HFF-Myc (cell line): ENCODE results near the gene RUBCN.
"Not testable (repeated sequence)": the region's sequence is repeated elsewhere in the genome, so short reads cannot be mapped to it uniquely, and the experiment has no call there.

Experiments used
- DNase-seq: peaks from one replicate; pipeline ENCODE4 v3.0.0-alpha.2; 2011; ENCODE audit warnings: low read depth; ENCODE audit errors: extremely low read depth
- H3K4me3 ChIP-seq: replicated peaks from 2 replicates; pipeline ENCODE4 v1.5.1; 2011; ENCODE audit warnings: low read depth, mild to moderate bottlenecking, control low read depth, low read length
- TF ChIP-seq, protein P1 (sequence below): IDR thresholded peaks from 2 replicates; pipeline ENCODE4 v1.5.1; 2012; ENCODE audit warnings: mild to moderate bottlenecking, low read depth, low read length, control low read depth; ENCODE audit errors: missing control alignments

RUBCN gene

DNA sequence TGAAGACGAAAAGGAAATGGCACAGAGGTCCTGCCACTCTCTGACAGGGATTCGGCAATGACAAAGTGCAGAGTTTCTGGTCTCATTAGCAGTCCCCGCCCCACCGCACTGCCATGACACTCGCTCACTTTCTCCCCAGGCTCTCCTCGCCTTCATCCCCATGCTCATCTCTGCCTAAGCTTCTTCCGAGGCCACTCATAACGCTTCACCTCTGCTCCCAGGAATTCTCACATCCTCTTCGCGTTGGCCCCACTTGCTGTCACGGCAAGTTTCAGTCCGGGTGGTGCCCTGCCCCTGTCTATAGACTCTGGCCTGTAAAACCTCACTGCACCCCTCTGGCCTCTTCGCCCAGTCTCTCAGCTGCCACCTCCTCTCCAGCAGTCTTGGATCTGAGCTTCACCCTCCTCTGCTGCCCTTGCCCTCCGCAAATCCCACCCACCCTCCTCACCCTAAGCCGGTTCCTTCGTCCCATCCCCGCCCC is 654 bp downstream of the RUBCN start:
- H3K4me3 ChIP-seq: peak overlapping the region; percentile 84
- TF ChIP-seq, protein P1, sequence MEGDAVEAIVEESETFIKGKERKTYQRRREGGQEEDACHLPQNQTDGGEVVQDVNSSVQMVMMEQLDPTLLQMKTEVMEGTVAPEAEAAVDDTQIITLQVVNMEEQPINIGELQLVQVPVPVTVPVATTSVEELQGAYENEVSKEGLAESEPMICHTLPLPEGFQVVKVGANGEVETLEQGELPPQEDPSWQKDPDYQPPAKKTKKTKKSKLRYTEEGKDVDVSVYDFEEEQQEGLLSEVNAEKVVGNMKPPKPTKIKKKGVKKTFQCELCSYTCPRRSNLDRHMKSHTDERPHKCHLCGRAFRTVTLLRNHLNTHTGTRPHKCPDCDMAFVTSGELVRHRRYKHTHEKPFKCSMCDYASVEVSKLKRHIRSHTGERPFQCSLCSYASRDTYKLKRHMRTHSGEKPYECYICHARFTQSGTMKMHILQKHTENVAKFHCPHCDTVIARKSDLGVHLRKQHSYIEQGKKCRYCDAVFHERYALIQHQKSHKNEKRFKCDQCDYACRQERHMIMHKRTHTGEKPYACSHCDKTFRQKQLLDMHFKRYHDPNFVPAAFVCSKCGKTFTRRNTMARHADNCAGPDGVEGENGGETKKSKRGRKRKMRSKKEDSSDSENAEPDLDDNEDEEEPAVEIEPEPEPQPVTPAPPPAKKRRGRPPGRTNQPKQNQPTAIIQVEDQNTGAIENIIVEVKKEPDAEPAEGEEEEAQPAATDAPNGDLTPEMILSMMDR: no peak
- DNase-seq: no peak

DNA sequence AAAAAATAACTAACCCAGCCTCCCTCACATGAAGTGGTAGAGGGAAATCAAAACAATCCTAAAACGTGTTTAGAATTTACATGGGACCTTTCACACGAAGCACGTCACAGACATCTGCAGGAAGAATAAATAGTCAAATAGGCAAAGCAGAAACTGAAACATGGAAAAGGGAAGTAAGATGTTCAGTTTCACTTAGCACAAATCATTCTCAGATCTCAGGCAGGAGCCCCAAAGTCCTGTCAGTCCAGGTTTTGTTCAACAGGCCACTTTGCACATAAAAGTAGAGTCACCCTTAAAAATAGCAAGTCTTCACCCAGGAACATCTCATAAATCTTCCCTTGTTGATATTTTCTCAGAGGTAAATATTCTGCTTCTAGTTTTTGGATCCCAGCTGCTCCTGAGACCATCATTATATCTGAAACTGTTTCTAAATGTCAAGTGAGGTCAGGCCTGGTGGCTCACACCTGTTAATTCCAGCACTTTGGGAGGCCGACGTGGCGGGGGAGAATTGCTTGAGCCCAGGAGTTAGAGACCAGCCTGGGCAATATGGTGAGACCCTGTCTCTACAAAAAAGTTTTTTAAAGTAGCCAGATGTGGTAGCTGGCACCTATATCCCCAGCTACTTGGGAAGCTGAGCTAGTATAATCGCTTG is 1.9 kb downstream of the RUBCN start:
- TF ChIP-seq, protein P1: no peak
- no peak overlapping the region; the same call in 1 of the 2 replicates for H3K4me3 ChIP-seq
- DNase-seq: no peak

DNA sequence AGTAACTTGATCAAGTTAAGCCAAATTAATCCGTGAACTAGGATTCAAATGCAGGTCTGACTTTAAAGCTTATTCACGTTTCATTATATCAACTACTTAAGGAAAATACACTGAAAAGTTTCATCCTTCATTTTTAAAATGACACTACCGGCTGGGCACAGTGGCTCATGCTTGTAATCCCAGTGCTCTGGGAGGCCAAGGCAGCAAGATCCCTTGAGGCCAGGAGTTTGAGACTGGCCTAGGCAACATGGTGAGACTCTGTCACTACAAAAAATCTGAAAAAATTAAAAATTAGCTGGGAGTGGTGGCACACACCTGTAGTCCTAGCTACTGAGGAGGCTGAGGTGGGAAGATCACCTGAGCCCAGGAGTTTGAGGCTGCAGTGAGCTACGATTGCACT is 3.7 kb downstream of the RUBCN start:
- H3K4me3 ChIP-seq: no peak overlapping the region
- DNase-seq: no peak
- TF ChIP-seq, protein P1: no peak

DNA sequence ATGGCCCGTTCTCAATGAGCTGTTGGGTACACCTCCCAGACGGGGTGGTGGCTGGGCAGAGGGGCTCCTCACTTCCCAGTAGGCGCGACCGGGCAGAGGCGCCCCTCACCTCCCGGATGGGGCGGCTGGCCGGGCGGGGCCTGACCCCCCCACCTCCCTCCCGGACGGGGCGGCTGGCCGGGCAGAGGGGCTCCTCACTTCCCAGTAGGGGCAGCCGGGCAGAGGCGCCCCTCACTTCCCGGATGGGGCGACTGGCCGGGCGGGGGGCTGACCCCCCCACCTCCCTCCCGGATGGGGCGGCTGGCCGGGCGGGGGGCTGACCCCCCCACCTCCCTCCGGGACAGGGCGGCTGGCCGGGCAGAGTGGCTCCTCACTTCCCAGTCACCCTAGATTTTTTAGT is 5.2 kb downstream of the RUBCN start:
- H3K4me3 ChIP-seq, DNase-seq: not testable (repeated sequence)

DNA sequence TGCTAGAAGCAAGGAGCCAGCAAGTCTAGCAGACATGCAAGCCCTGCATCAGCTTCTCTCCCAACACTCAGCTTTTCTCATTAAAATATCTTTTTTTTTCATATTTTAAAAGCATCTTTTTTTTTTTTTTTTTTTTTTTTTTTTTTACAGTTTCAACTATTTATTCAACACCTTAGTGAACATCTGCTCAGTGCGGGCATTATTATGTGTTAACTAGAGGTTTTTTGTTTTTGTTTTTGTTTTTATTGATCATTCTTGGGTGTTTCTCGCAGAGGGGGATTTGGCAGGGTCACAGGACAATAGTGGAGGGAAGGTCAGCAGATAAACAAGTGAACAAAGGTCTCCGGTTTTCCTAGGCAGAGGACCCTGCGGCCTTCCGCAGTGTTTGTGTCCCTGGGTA is 5.9 kb downstream of the RUBCN start:
- DNase-seq: not testable (repeated sequence)
- 0 out of 2 replicates have a peak overlapping the region, but pooled peaks have one; percentile 8 for H3K4me3 ChIP-seq

DNA sequence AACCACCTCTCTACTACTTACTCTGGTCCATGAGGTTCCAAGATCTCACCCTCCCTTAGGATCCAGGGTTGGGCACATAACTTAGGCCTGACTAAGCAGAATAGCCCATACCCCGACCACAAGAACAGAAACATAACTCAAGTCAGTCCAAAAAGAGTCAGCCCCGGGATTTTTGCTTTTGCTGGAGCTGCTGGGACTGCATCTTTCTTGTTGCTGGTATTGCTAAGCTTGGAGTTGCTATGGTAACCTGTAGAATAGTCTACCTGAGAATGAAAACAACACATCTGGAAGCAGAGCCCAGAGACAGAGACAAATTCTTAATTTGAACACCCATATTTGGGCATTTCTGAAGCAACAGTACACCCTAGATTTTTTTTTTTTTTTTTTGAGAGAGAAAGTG is 6.5 kb downstream of the RUBCN start:
- DNase-seq: peak; percentile 90
- H3K4me3 ChIP-seq: peak overlapping the region; percentile 8; the same call in 1 of the 2 replicates
- TF ChIP-seq, protein P1: no peak

DNA sequence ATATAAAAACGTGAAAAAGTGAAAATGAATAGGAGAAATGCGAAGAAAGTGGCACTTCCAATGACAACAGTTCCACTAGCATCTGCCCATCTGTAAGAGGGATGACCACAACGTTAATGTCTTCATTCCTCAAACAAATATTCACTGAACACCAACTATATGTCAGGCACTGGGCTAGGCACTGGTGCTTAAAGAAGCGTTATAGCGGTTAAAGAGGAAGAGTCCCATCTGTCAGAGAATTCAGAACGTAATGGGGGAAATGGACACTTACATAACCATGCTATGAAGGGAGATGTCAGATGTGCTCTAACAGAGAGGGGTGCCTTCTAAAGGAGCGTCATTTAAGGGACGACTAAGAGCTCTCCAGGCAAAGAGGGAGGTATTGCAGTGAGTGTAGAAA is 8.2 kb downstream of the RUBCN start:
- DNase-seq: no peak
- TF ChIP-seq, protein P1: no peak
- no peak overlapping the region for H3K4me3 ChIP-seq

DNA sequence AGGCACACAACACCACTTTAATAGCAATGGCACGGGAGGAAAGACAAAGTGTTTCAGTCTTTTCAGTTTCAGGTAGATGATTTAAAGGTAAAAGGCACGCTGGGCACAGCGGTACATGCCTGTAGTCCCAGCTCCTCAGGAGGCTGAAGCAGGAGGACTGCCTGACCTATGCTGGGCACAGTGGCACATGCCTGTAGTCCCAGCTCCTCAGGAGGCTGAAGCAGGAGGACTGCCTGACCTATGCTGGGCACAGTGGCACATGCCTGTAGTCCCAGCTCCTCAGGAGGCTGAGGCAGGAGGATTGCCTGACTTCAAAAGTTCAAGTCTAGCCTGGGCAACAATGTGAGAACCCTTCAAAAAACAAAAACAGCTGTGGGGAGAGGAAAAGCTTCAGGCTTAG is 8.8 kb downstream of the RUBCN start:
- not testable (repeated sequence) for DNase-seq, H3K4me3 ChIP-seq
